ENCODE results near the gene TTLL12.

Gene TTLL12

DNA sequence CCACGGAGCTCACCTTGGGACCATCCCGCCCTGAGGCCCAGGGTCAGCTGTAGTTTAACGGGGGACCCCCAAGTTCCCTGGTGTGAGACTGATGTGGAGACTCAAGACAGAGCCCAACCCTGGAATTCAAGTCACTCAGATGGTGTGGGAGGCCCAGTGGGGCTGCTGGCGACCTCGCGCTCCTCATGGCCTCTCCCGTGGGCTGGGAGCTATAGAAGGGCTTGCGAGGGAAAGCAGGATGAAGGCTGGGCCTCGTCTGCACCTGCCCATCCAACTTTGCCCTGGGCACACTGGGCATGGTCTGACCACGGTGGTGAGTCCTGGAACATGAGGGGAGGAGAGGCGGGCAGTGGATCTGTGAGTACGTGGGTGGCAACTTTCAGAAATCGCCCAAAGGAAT, 13.6 kb upstream of the TTLL12 start:
- DNase-seq (ENCODE audit: low spot score), result no peak
- in situ Hi-C loops (cut with MboI; ENCODE audit: low pct_unique_long_range_greater_than_20kb, low sequenced_read_pairs, unreplicated experiment), result no loop called here
- TF ChIP-seq, protein P1, sequence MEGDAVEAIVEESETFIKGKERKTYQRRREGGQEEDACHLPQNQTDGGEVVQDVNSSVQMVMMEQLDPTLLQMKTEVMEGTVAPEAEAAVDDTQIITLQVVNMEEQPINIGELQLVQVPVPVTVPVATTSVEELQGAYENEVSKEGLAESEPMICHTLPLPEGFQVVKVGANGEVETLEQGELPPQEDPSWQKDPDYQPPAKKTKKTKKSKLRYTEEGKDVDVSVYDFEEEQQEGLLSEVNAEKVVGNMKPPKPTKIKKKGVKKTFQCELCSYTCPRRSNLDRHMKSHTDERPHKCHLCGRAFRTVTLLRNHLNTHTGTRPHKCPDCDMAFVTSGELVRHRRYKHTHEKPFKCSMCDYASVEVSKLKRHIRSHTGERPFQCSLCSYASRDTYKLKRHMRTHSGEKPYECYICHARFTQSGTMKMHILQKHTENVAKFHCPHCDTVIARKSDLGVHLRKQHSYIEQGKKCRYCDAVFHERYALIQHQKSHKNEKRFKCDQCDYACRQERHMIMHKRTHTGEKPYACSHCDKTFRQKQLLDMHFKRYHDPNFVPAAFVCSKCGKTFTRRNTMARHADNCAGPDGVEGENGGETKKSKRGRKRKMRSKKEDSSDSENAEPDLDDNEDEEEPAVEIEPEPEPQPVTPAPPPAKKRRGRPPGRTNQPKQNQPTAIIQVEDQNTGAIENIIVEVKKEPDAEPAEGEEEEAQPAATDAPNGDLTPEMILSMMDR (IDR thresholded peaks at IDR 0.05; ENCODE audit: extremely low read depth, insufficient read depth, missing control alignments), result no peak

DNA sequence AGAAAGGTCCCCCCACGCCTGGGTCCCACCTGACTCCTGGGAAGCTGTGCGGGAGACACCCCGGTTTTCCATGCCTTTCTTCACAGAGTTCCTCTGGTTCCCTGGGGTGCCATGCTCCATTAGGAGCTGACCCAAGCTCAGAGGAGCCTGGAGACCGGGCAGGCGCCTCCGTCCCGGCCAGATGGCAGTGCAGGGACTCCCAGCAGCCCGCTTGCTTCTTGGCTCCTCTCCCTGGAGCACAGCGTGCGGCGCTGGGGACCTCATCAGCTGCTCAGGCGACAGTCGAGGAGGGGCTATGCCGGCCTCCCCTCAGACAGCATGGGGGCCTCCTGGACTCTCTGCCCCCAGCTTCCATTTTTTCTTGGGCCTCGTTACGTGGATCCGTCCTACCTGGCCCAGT, 13.1 kb upstream of the TTLL12 start:
- DNase-seq (ENCODE audit: low spot score), result no peak
- in situ Hi-C loops (cut with MboI; ENCODE audit: low pct_unique_long_range_greater_than_20kb, low sequenced_read_pairs, unreplicated experiment), result no loop called here
- TF ChIP-seq, protein P1 (IDR thresholded peaks at IDR 0.05; ENCODE audit: extremely low read depth, insufficient read depth, missing control alignments), result no peak

DNA sequence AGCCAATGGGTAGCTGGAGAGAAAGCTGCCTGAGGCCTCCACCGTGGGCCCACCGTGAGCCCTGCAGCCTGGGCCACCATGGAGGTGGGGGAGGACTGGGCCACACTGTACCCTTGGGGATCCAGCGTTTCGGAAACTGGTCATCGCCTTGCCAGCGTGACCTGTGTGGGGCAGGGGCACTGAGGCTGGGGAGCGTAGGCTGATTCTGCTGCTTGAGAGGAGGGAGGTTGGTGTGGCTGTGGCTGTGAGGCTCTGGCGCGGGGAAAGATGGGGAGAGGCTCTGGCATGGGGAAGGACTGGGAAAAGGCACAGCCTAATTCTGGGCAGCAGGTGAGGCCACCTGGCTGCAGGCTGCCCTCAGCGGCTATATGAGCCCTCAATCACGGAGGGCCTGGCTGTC, 12.6 kb upstream of the TTLL12 start:
- no peak for DNase-seq (ENCODE audit: low spot score)
- in situ Hi-C loops (cut with MboI; ENCODE audit: low pct_unique_long_range_greater_than_20kb, low sequenced_read_pairs, unreplicated experiment), result no loop called here
- TF ChIP-seq, protein P1 (IDR thresholded peaks at IDR 0.05; ENCODE audit: extremely low read depth, insufficient read depth, missing control alignments), result no peak

DNA sequence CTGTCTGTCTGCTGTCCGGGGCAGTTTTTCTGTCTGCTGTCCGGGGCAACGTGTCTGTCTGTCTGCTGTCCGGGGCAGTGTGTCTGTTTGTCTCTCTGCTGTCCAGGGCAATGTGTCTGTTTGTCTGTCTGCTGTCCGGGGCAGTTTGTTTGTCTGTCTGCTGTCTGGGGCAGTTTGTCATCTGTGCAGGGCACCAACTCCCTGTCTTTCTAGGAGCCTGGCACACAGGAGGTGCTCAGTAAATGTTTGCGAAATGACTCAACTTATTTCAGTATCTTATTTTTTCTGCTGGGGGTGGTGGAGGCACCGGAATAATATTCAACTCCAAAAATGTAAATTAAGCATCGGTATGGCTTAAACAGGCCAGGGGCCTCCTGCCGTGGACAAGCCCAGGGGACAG, 12.0 kb upstream of the TTLL12 start:
- TF ChIP-seq, protein P1 (IDR thresholded peaks at IDR 0.05; ENCODE audit: extremely low read depth, insufficient read depth, missing control alignments), result no peak
- in situ Hi-C loops (cut with MboI; ENCODE audit: low pct_unique_long_range_greater_than_20kb, low sequenced_read_pairs, unreplicated experiment), result no loop called here

DNA sequence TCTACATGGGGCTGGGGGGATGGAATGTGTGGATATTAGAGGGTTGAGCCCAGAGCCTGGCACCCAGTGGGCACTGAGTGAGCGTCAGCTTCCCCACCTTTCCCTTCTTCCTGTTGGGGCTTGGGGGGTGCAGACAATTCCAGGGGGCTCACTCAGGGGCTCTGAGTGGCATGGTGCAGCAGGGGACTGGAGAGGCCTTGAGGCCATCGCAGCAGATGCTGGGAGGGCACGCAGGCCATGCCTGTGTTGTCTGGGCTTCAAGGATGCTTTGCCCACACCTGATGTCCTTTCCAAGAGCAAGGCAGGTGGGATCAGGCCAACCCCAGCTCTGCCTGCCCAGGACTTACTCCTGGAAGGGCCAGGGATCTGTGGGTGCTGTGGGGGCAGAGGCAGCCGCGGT, 11.2 kb upstream of the TTLL12 start:
- in situ Hi-C loops (cut with MboI; ENCODE audit: low pct_unique_long_range_greater_than_20kb, low sequenced_read_pairs, unreplicated experiment), result no loop called here
- DNase-seq (ENCODE audit: low spot score), result no peak
- TF ChIP-seq, protein P1 (IDR thresholded peaks at IDR 0.05; ENCODE audit: extremely low read depth, insufficient read depth, missing control alignments), result no peak

More for the DNA sequence above, 12.0 kb upstream of the TTLL12 start:
- DNase-seq (ENCODE audit: low spot score), result no peak

DNA sequence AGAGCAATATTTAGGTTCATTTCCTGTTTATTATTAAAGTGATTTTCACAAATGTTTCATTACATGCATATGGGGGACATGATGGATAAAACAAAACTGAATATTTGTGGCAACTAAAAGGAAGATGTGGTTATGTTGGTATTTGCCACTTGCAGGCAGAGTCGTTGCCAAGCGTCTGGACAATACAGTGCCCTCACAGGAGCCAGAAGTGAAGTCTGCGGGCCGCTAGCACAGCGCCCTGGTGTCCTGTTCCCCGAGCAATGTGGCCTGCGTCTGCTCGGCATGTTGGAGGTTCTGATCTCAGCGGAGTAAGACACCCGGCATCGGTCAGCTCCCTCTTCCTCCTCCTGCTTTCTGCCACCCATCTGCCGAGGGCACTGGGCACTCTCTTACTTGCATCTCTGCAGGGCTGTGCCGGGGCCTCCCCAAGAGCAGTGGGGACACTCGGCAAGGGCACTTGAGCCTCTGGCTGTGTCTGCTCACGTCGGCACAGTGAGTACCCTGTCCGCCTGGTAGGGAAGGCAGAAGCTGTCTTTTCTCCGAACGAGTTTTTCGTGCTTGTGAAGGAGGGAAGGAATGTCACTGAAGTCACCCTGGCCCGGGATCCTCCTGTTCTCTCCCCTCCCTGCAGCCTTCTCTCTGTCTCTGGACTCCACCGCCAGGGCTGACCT, 10.5 kb upstream of the TTLL12 start:
- DNase-seq (ENCODE audit: low spot score), result no peak
- TF ChIP-seq, protein P1 (IDR thresholded peaks at IDR 0.05; ENCODE audit: extremely low read depth, insufficient read depth, missing control alignments), result no peak
- in situ Hi-C loops (cut with MboI; ENCODE audit: low pct_unique_long_range_greater_than_20kb, low sequenced_read_pairs, unreplicated experiment), result no loop called here

Data from GM13977 (cell line).